Vagina (tissue), 2 donors: ENCODE measurements around the gene GKN1.

ENCODE experiments used
- POLR2AphosphoS5 ChIP-seq, 2 donors: sonication (generic); formaldehyde crosslinking; IDR thresholded peaks; one replicate each; pipeline ENCODE4 v1.9.0; 2017; ENCODE audit warnings: antibody characterized with exemption in 2 of 2, mild to moderate bottlenecking in 2 of 2, low read depth in 1 of 2; ENCODE audit not compliant: insufficient read depth in 1 of 2
- TF ChIP-seq, protein P1 (sequence below), 3 experiments: fragments of 450-650 bp in 2 of 3; fragments of 200-600 bp in 1 of 3; sonication (generic) in 1 of 3; IDR thresholded peaks; one replicate each; pipeline ENCODE4 v1.5.1; 2017 to 2019; ENCODE audit warnings: antibody characterized with exemption in 3 of 3, mild to moderate bottlenecking in 2 of 3, moderate library complexity in 2 of 3

DNA sequence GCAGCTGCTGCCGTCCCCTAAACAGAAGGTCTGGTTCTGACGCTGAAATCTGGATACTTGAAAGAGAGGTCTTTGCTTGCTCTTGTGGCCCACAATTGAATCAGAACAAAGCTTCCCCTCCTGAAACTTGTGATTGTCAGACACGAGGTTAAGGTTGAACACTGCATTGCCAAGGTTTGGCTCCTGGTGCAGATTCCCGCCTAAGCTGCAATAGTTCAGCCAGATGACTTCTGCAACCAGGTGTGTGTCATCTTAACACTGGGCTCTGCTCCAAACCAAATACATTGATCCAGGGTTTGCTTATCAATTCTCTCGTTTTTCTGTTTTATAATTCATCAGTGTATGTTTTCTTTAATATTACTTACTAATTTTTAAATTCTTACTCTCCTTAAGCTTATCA, 14.6 kb downstream of the GKN1 start:
- TF ChIP-seq, protein P1, sequence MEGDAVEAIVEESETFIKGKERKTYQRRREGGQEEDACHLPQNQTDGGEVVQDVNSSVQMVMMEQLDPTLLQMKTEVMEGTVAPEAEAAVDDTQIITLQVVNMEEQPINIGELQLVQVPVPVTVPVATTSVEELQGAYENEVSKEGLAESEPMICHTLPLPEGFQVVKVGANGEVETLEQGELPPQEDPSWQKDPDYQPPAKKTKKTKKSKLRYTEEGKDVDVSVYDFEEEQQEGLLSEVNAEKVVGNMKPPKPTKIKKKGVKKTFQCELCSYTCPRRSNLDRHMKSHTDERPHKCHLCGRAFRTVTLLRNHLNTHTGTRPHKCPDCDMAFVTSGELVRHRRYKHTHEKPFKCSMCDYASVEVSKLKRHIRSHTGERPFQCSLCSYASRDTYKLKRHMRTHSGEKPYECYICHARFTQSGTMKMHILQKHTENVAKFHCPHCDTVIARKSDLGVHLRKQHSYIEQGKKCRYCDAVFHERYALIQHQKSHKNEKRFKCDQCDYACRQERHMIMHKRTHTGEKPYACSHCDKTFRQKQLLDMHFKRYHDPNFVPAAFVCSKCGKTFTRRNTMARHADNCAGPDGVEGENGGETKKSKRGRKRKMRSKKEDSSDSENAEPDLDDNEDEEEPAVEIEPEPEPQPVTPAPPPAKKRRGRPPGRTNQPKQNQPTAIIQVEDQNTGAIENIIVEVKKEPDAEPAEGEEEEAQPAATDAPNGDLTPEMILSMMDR (IDR thresholded peaks at IDR 0.05): no peak
- TF ChIP-seq POLR2AphosphoS5 (IDR thresholded peaks at IDR 0.05; ENCODE audit: insufficient read depth in 1 of 2, low read depth in 1 of 2): no peak
